ENCODE measurements around the gene RNF220.

- no peak for TF ChIP-seq CTCF (tag by site-specific recombination; IDR thresholded peaks at IDR 0.05)
- TF ChIP-seq ZFP37 (tag by site-specific recombination; IDR thresholded peaks at IDR 0.05), result no peak
- TF ChIP-seq ZNF626 (tag by site-specific recombination; IDR thresholded peaks at IDR 0.05), result no peak
- TF ChIP-seq ZNF76 (tag by site-specific recombination; IDR thresholded peaks at IDR 0.05; ENCODE audit: borderline replicate concordance, low read depth), result no peak
- TF ChIP-seq ZNF776 (tag by site-specific recombination; IDR thresholded peaks at IDR 0.05; ENCODE audit: borderline replicate concordance), result no peak
These were observed 288.1 kb downstream of the RNF220 start for GRCh38 chr1:44693159-44693558.
